Neural progenitor cell (in vitro differentiated cells): ENCODE measurements around the gene KATNAL1. TPM values are rescaled to one million over a fixed set of nuclear protein-coding genes. Genes with fewer than 3 reads are reported as not detected.

ENCODE experiments used
- DNase-seq: peaks from one replicate; pipeline ENCODE4 v3.0.0-alpha.2; 2016; ENCODE audit warnings: low spot score
- H2AFZ ChIP-seq: fragments of 200-600 bp; sonication (generic); replicated peaks from 2 replicates; pipeline ENCODE4 v1.6.1; 2016; ENCODE audit warnings: antibody characterized with exemption
- H3F3A ChIP-seq: fragments of 200-600 bp; sonication (generic); 2 replicates; pipeline ENCODE4 v1.6.1; 2016; ENCODE audit warnings: antibody characterized with exemption, low read depth
- H3K27ac ChIP-seq: fragments of 200-600 bp; sonication (generic); 2 replicates; pipeline ENCODE4 v1.5.1; 2016; ENCODE audit warnings: mild to moderate bottlenecking
- H3K27me3 ChIP-seq: fragments of 200-600 bp; sonication (generic); 2 replicates; pipeline ENCODE4 v1.6.1; 2016; ENCODE audit warnings: mild to moderate bottlenecking, moderate library complexity
- H3K36me3 ChIP-seq: fragments of 200-600 bp; sonication (generic); 2 replicates; pipeline ENCODE4 v1.5.1; 2016
- H3K4me1 ChIP-seq: fragments of 200-600 bp; sonication (generic); 2 replicates; pipeline ENCODE4 v1.6.1; 2016; ENCODE audit warnings: mixed run types
- H3K4me2 ChIP-seq: fragments of 200-600 bp; sonication (generic); 2 replicates; pipeline ENCODE4 v1.6.1; 2016
- H3K4me3 ChIP-seq: fragments of 200-600 bp; sonication (generic); 2 replicates; pipeline ENCODE4 v1.5.1; 2016
- H3K79me2 ChIP-seq: fragments of 200-600 bp; sonication (generic); 2 replicates; pipeline ENCODE4 v1.6.1; 2016; ENCODE audit warnings: low read depth
- H3K9ac ChIP-seq: fragments of 200-600 bp; sonication (generic); 2 replicates; pipeline ENCODE4 v1.6.1; 2016
- H3K9me3 ChIP-seq: fragments of 200-600 bp; sonication (generic); 2 replicates; pipeline ENCODE4 v1.5.1; 2016; ENCODE audit warnings: low read depth
- H4K20me1 ChIP-seq: fragments of 200-600 bp; sonication (generic); 2 replicates; pipeline ENCODE4 v1.6.1; 2016; ENCODE audit warnings: low read depth
- H3K27ac Mint-ChIP-seq: 3 replicates; pipeline ENCODE4 v1.8.0; 2021; ENCODE audit warnings: mixed read lengths
- H3K27me3 Mint-ChIP-seq: 2 replicates; pipeline ENCODE4 v1.8.0; 2022; ENCODE audit warnings: low read depth, mild to moderate bottlenecking, inconsistent platforms, moderate library complexity, mixed read lengths; ENCODE audit not compliant: insufficient read depth
- H3K36me3 Mint-ChIP-seq: 3 replicates; pipeline ENCODE4 v1.8.0; 2021; ENCODE audit warnings: mixed read lengths
- H3K4me1 Mint-ChIP-seq: 3 replicates; pipeline ENCODE4 v1.8.0; 2021; ENCODE audit warnings: mixed read lengths
- H3K4me3 Mint-ChIP-seq: 3 replicates; pipeline ENCODE4 v1.8.0; 2021; ENCODE audit warnings: mild to moderate bottlenecking, moderate library complexity, mixed read lengths
- H3K9me3 Mint-ChIP-seq: 3 replicates; pipeline ENCODE4 v1.8.0; 2020; ENCODE audit warnings: mixed read lengths
- EZH2 ChIP-seq: fragments of 200-600 bp; sonication (generic); IDR thresholded peaks from 2 replicates; pipeline ENCODE4 v1.6.1; 2017; ENCODE audit warnings: antibody characterized with exemption, mild to moderate bottlenecking, moderate library complexity
- EZH2phosphoT487 ChIP-seq: fragments of 200-600 bp; sonication (generic); IDR thresholded peaks from 2 replicates; pipeline ENCODE4 v1.6.1; 2017; ENCODE audit warnings: antibody characterized with exemption
- total RNA-seq: library from RNA; depleted of rRNA; stranded (reverse); fragments of >200 nt; gene quantifications from 2 replicates; pipeline ENCODE4 v1.2.3, GENCODE V29; 2015; ENCODE audit warnings: low replicate concordance
- TF ChIP-seq, protein P1 (sequence below): fragments of 200-600 bp; sonication (generic); IDR thresholded peaks from 2 replicates; pipeline ENCODE4 v1.5.1; 2017; ENCODE audit warnings: antibody characterized with exemption, mild to moderate bottlenecking

The KATNAL1 gene
- total RNA-seq, 1 donor from 2014 or later, result 33.6 TPM

DNA sequence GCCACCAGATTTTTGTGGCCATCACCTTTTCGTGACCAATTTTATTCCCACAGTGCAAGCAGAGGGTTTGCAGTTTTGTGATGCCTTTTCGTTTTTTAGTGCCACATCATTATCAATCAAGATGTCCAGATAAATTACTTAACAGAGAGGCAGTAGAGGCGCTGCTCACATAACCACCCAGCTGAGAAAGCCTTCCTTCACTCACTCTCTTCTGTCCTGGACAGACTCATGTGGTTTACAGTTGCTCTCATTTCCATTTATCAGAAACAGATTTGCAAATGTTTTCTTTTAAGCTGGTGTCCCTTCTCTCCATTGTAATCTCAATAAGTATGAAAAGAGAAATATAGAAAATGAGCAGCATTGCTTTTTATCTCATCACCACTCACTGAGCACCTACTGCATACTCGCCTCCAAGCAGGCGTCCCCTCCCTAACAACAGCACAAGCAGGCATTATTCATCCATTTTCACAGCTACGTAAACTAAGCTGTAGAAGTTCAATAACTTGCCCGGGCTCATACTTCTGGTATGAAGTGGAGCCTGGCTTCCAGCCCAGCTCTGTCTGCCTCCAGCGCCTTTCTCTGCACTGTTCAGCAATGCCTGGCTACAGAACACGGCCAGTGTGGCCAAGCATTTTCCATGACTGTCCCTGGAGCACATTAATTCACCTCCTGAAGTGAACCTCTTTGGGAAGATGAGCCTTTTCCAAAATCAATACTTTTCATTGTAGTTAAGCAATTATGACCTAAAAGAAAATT, 34.6 kb upstream of the KATNAL1 start:
- no peak overlapping the region for H3K4me3 ChIP-seq
- DNase-seq, result no peak
- no peak overlapping the region for H3K4me2 ChIP-seq
- H3K27me3 ChIP-seq, result no peaks in the 10 kb centered on the region
- H3F3A ChIP-seq, result no peaks in the 10 kb centered on the region
- H3K4me1 Mint-ChIP-seq, result peaks cover 20% of the 10 kb centered on the region
- H4K20me1 ChIP-seq, result no peaks in the 10 kb centered on the region
- no peaks in the 10 kb centered on the region for H3K27me3 Mint-ChIP-seq
- TF ChIP-seq EZH2phosphoT487 (no peak), EZH2 (no peak)
- TF ChIP-seq, protein P1, sequence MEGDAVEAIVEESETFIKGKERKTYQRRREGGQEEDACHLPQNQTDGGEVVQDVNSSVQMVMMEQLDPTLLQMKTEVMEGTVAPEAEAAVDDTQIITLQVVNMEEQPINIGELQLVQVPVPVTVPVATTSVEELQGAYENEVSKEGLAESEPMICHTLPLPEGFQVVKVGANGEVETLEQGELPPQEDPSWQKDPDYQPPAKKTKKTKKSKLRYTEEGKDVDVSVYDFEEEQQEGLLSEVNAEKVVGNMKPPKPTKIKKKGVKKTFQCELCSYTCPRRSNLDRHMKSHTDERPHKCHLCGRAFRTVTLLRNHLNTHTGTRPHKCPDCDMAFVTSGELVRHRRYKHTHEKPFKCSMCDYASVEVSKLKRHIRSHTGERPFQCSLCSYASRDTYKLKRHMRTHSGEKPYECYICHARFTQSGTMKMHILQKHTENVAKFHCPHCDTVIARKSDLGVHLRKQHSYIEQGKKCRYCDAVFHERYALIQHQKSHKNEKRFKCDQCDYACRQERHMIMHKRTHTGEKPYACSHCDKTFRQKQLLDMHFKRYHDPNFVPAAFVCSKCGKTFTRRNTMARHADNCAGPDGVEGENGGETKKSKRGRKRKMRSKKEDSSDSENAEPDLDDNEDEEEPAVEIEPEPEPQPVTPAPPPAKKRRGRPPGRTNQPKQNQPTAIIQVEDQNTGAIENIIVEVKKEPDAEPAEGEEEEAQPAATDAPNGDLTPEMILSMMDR, result no peak
- H3K4me3 Mint-ChIP-seq, result no peak overlapping the region
- H3K79me2 ChIP-seq, result no peaks in the 10 kb centered on the region
- no peak overlapping the region for H2AFZ ChIP-seq
- no peak overlapping the region for H3K27ac Mint-ChIP-seq
- H3K36me3 Mint-ChIP-seq, result no peaks in the 10 kb centered on the region
- H3K36me3 ChIP-seq, result no peaks in the 10 kb centered on the region
- no peaks in the 10 kb centered on the region for H3K4me1 ChIP-seq
- H3K9me3 Mint-ChIP-seq, result no peaks in the 10 kb centered on the region
- H3K9me3 ChIP-seq, result no peaks in the 10 kb centered on the region
- no peak overlapping the region for H3K27ac ChIP-seq
- no peak overlapping the region for H3K9ac ChIP-seq

DNA sequence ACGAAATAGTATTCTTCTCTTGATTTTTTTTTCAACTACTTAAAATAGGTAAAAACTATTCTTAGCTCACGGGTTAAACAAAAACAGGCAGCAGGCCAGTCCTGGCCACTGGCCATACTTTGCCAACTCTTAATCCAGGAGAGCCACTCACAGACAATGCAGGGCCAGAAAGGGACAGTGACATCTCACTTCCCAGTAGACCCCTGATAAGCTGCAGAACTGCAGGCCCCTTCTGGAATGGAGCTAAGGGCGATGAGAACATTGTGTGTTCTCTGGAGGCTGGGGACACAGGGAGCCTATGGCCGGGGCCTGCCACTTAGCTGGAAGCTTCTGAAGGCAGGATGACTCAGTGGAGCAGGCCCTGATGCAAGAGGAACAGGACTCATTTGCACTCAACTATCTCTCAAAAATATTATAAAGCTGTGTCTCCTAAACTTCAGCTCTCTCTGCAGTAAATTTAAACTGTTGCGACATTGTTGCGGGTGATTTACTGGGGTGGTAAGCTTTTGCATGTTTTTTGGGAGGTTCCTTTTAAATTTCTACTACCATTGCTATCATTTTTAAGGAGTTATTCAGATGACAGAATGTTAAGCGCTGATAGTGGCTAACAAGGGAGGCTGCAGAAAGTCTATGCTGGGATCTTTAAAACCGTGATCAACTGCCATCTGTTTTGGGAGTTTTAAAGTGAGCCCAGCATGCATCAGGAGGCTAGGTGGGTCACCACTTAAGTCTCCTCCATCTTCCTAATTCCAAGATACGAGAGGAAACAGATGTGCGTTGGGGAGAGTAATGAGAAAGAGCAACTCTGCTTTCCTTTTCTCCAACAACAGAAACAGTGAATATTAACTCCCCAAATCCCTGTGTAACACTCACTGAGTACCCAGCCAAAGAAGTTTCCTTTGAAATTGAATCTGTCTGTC, 33.2 kb upstream of the KATNAL1 start:
- Histone ChIP-seq H3K9ac (no peak overlapping the region), H3K9me3 (no peaks in the 10 kb centered on the region), H4K20me1 (no peaks in the 10 kb centered on the region), H3F3A (no peaks in the 10 kb centered on the region), H3K4me2 (no peak overlapping the region), H3K36me3 (no peaks in the 10 kb centered on the region), H3K27ac (no peak overlapping the region), H2AFZ (no peak overlapping the region), H3K79me2 (no peaks in the 10 kb centered on the region), H3K27me3 (no peaks in the 10 kb centered on the region), H3K4me3 (no peak overlapping the region), H3K4me1 (no peaks in the 10 kb centered on the region)
- no peaks in the 10 kb centered on the region for H3K9me3 Mint-ChIP-seq
- no peak overlapping the region for H3K4me3 Mint-ChIP-seq
- no peaks in the 10 kb centered on the region for H3K36me3 Mint-ChIP-seq
- no peak for DNase-seq
- H3K27ac Mint-ChIP-seq, result peak overlapping the region; percentile 11
- H3K27me3 Mint-ChIP-seq, result peaks cover 4% of the 10 kb centered on the region
- peaks cover 25% of the 10 kb centered on the region for H3K4me1 Mint-ChIP-seq
- TF ChIP-seq EZH2phosphoT487 (no peak), EZH2 (no peak)
- TF ChIP-seq, protein P1, result no peak

DNA sequence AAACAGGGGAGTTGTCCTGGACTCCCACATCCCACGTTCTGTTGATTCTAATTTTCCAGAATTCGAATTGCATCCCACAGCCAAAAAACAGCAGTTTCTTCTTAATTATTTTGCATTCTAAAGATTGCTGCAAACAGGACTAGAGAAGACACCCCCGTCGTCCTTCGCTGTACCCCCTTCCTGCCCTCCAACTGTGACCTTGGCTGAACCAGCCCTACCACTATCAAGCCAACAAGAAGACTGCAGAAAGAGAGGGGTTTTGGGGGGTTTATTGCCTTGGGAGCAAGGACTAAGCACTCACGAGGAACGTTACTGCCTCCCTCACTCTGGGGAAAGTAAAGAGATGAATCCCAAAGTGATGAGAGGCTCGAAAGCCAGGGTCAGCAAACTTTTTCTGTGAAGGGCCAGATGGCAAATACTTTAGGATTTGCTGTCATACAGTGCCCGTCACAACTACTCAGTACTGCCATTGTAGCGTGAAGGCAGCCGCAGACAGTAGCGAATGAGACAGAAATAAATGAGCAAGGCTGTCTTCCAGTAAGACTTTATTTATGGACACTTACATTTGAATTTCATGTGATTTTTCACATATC, 32.5 kb upstream of the KATNAL1 start:
- H3K27ac ChIP-seq, result no peak overlapping the region
- no peak overlapping the region for H3K4me3 ChIP-seq
- Mint-ChIP-seq H3K27me3 (peaks cover 4% of the 10 kb centered on the region), H3K9me3 (no peaks in the 10 kb centered on the region), H3K4me3 (no peak overlapping the region), H3K36me3 (no peaks in the 10 kb centered on the region), H3K27ac (no peak overlapping the region), H3K4me1 (peaks cover 25% of the 10 kb centered on the region)
- H4K20me1 ChIP-seq, result no peaks in the 10 kb centered on the region
- no peaks in the 10 kb centered on the region for H3K79me2 ChIP-seq
- no peak overlapping the region for H3K9ac ChIP-seq
- no peaks in the 10 kb centered on the region for H3F3A ChIP-seq
- H3K36me3 ChIP-seq, result no peaks in the 10 kb centered on the region
- no peak overlapping the region for H2AFZ ChIP-seq
- no peaks in the 10 kb centered on the region for H3K9me3 ChIP-seq
- no peak for DNase-seq
- TF ChIP-seq EZH2phosphoT487 (no peak), EZH2 (no peak)
- TF ChIP-seq, protein P1, result no peak
- H3K4me1 ChIP-seq, result no peaks in the 10 kb centered on the region
- H3K4me2 ChIP-seq, result no peak overlapping the region
- H3K27me3 ChIP-seq, result no peaks in the 10 kb centered on the region
